GM12875 (cell line): ENCODE data around the gene OR10A4.
"Not testable (repeated sequence)": the region's sequence is repeated elsewhere in the genome, so short reads cannot be mapped to it uniquely, and the experiment has no call there.

Source experiments
- H3K4me3 ChIP-seq: one replicate; pipeline ENCODE4 v1.5.1; 2011; ENCODE audit warnings: low read depth, low read length, control low read depth
- CTCF ChIP-seq: IDR thresholded peaks from 2 replicates; pipeline ENCODE4 v1.5.1; 2011; ENCODE audit warnings: low read depth, mild to moderate bottlenecking, control low read depth, inconsistent platforms, low read length, moderate library complexity, borderline replicate concordance; ENCODE audit not compliant: insufficient read depth

Gene OR10A4

DNA sequence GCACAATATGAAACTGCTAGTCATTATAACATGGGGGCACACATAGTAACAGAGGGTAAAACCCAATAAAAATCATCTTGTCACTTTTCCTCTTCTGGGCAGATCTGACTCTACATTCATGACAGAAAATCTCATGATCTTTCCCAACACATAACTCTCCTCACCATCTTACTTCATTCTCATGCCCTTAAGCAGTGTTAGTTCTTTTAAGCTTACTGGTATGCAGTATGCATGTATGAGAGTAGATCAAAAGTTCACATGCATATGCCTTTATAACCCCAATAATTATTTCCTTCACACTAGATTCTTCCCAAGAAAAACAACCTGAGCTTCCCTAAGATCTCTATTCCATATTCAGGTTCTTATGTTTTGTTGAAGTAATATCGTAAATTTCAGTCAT is 5.1 kb upstream of the OR10A4 start:
- no peak for TF ChIP-seq CTCF
- H3K4me3 ChIP-seq: no peak overlapping the region

DNA sequence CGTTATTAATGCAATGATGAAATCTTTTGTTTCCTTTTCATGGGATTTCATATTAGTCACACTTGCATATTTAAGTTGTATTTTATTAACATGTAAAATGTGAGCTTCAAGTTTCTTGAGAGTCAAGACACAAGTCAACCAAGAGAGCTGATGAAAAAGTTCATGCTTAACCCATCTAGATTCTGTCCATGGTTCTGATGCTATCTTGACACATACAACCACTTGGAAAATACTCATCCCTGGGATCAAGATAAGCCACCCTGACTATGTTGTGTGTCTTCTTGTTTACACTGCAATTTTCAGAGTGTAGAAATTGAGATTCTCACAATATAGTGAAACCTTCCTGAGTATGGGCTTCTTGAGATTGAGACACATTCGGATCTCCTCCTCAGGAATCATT is 664 bp upstream of the OR10A4 start:
- TF ChIP-seq CTCF: no peak
- no peak overlapping the region for H3K4me3 ChIP-seq

DNA sequence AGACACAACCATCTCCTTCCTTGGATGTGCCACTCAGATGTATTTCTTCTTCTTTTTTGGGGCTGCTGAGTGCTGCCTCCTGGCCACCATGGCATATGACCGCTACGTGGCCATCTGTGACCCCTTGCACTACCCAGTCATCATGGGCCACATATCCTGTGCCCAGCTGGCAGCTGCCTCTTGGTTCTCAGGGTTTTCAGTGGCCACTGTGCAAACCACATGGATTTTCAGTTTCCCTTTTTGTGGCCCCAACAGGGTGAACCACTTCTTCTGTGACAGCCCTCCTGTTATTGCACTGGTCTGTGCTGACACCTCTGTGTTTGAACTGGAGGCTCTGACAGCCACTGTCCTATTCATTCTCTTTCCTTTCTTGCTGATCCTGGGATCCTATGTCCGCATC is 489 bp downstream of the OR10A4 start:
- H3K4me3 ChIP-seq: no peak overlapping the region
- TF ChIP-seq CTCF: no peak

GRCh38 chr11:6882751-6883150 is 6.3 kb downstream of the OR10A4 start:
- H3K4me3 ChIP-seq: no peak overlapping the region
- no peak for TF ChIP-seq CTCF

DNA sequence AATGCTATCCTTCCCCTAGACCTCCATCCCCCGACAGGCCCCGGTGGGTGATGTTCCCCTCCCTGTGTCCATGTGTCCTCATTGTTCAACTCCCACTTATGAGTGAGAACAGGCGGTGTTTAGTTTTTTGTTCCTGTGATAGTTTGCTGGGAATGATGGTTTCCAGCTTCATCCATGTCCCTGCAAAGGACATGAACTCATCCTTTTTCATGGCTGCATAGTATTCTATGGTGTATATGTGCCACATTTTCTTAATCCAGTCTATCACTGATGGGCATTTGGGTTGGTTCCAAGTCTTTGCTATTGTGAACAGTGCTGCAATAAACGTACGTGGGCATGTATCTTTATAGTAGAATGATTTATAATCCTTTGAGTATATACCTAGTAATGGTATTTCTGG is 11.3 kb downstream of the OR10A4 start:
- not testable (repeated sequence) for H3K4me3 ChIP-seq

DNA sequence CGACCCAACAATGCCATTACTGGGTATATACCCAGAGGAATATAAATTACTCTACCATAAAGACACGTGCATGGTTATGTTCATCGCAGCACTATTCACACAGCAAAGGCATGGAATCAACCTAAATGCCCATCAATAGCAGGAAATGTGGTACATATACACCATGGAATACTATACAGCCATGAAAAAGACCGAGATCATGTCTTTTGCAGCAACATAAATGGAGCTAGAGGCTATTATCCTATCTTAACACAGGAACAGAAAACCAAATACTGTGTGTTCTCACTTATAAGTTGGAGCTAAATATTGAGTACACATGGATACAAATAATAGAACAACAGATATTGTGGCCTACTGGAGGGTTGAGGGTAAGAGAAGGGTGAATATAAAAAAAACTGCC is 12.4 kb downstream of the OR10A4 start:
- no peak for TF ChIP-seq CTCF

DNA sequence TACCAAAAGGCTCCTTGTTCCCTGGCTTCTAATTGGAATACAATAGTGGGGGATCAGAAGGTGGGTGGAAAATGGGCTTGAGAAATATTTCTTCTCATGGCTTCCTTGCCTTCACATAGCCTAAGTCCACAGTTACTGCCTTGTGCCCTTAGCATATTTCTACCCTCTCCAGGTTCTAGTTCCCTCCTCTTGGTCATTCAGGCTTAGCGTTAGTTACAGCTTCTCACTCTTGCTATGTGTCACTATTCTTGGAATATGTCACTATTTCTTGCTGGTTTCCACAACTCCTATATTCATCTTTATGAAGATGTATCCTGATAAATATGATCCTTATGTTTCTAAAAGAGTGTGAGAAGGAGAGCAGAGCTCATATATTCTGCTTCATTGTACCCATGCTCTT is 13.4 kb downstream of the OR10A4 start:
- no peak for TF ChIP-seq CTCF

More for the DNA sequence above, 12.4 kb downstream of the OR10A4 start:
- no peak overlapping the region for H3K4me3 ChIP-seq

DNA sequence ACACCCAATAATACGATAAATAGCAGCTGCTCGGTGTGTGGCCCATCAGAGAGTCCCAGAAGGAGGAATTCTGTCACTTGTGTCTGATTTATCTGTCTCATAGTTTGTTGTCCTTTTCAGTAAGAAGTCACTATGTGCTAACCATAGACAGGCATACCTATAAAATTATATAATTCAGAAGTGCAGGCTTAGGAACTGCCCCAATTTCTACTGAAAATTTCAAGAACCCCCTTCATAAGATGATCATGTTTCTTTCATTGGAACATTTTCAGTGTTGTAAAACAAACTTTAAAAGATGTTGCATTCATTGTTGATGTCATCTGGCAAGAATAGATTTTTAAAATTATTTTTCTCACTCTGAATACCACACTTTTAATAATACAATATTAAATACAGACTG is 16.0 kb downstream of the OR10A4 start, which contains the start of gene OR2D2:
OR2D2 (minus strand) TSS at position 101 of the 400 bp plus-strand sequence; CDS start at position 101, 0 bp downstream.
- no peak for TF ChIP-seq CTCF
- H3K4me3 ChIP-seq: no peak within 1 kb of the TSS

More for the DNA sequence above, 13.4 kb downstream of the OR10A4 start:
- H3K4me3 ChIP-seq: no peak overlapping the region
